Neutrophil (primary cell): Measurements from ENCODE around the gene MND1.
"Not testable (repeated sequence)": the region's sequence is repeated elsewhere in the genome, so short reads cannot be mapped to it uniquely, and the experiment has no call there.

Experiments
- H3K27ac ChIP-seq: fragments of 200-600 bp; sonication (generic); 2 replicates; pipeline ENCODE4 v1.5.1; 2016; ENCODE audit warnings: mild to moderate bottlenecking, moderate library complexity
- H3K27me3 ChIP-seq: fragments of 200-600 bp; sonication (generic); 2 replicates; pipeline ENCODE4 v1.6.0; 2016; ENCODE audit warnings: mild to moderate bottlenecking
- H3K36me3 ChIP-seq: fragments of 200-600 bp; sonication (generic); 2 replicates; pipeline ENCODE4 v1.5.1; 2017
- H3K4me1 ChIP-seq, 2 experiments: fragments of 200-600 bp in 1 of 2; sonication (generic) in 1 of 2; 1 replicate in 1 of 2; 2 replicates in 1 of 2; pipeline versions ENCODE4 v1.5.1 to v1.6.1; 2013 to 2016; ENCODE audit warnings: low read depth in 1 of 2, low read length in 1 of 2, mild to moderate bottlenecking in 1 of 2, moderate library complexity in 1 of 2; ENCODE audit not compliant: control insufficient read depth in 1 of 2, insufficient read depth in 1 of 2
- H3K4me3 ChIP-seq, 2 experiments: fragments of 200-600 bp in 1 of 2; sonication (generic) in 1 of 2; 1 replicate in 1 of 2; 2 replicates in 1 of 2; pipeline ENCODE4 v1.5.1; 2013 to 2016; ENCODE audit warnings: low read depth in 1 of 2, low read length in 1 of 2, mild to moderate bottlenecking in 1 of 2, moderate library complexity in 1 of 2
- H3K9me3 ChIP-seq: fragments of 200-600 bp; sonication (generic); 2 replicates; pipeline ENCODE4 v1.5.1; 2016
- CTCF ChIP-seq: fragments of 200-600 bp; sonication (generic); IDR thresholded peaks from 2 replicates; pipeline ENCODE4 v1.5.1; 2016; ENCODE audit warnings: antibody characterized with exemption

Gene MND1

DNA sequence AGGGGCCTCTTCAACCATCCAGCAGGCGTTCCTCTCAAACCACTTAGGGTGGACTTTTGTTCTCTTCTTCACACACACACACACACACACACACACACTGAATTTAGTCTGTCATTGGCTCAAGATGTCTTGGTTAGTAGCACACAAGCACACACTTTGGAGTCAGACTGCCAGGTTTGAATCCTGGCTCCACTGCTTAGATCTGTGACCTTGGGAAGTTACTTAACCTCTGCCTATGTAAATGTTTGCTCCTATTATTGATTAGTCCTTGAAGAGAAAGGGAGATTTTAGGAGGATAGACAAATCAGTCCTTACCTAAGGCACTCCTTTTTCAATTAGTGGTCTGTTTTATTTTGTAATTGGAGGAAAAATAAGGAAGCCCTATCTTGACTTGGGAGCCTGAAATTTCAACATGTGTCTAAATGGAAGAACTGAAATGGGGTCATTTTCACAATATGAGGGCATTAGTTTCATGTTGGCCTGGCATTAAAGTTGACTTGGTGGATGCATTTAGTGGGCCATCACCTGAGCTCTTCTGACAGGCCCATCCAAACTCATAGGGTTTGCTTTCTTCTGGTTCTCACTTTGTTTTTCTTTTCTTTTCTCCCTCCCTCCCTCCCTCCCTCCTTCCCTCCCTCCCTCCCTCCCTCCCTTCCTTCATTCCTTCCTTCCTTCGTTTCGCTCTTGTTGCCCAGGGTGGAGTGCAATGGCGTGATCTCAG is 108.3 kb downstream of the MND1 start:
- Histone ChIP-seq H3K4me3 (peak overlapping the region in 1 of 2 experiments; percentile 24), H3K36me3 (no peaks in the 10 kb centered on the region), H3K27ac (peak overlapping the region; percentile 84), H3K4me1 (peaks cover 67 to 71% of the 10 kb centered on the region in 2 experiments), H3K27me3 (no peaks in the 10 kb centered on the region), H3K9me3 (no peaks in the 10 kb centered on the region)
- TF ChIP-seq CTCF: no peak

GRCh38 chr4:153453402-153453801 is 108.9 kb downstream of the MND1 start:
- Histone ChIP-seq H3K4me1 (peaks cover 68 to 69% of the 10 kb centered on the region in 2 experiments), H3K9me3 (no peaks in the 10 kb centered on the region), H3K27ac (peak overlapping the region; percentile 84), H3K4me3 (peak overlapping the region; percentile 13 to 24), H3K36me3 (no peaks in the 10 kb centered on the region), H3K27me3 (no peaks in the 10 kb centered on the region)
- TF ChIP-seq CTCF: no peak

DNA sequence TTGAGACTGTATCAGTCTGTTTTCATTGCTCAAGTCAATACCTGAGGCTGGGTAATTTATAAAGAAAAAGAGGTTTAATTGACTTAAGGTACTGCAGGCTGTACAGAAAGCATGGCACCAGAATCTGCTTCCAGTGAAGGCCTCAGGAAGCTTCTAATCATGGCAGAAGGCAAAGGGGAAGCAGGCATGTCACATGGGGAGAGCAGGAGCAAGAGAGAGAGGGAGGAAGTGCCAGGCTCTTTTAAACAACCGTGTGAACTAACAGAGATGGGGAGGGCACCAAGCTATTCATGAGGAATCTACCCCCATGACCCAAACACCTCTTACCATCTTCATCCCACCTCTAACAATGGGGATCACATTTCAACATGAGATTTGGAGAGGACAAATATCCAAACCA is 114.5 kb downstream of the MND1 start:
- H3K27me3 ChIP-seq: no peaks in the 10 kb centered on the region
- TF ChIP-seq CTCF: no peak

GRCh38 chr4:153461549-153461948 is 117.1 kb downstream of the MND1 start:
- H3K36me3 ChIP-seq, H3K27ac ChIP-seq, H3K27me3 ChIP-seq, H3K9me3 ChIP-seq, H3K4me3 ChIP-seq: not testable (repeated sequence)
- H3K4me1 ChIP-seq: peaks cover 27 to 36% of the 10 kb centered on the region in 2 experiments

More for the DNA sequence above, 114.5 kb downstream of the MND1 start:
- no peaks in the 10 kb centered on the region for H3K36me3 ChIP-seq
- no peaks in the 10 kb centered on the region for H3K9me3 ChIP-seq
- H3K4me1 ChIP-seq: peaks cover 25 to 29% of the 10 kb centered on the region in 2 experiments
- H3K27ac ChIP-seq: peak overlapping the region; percentile 41
- no peak overlapping the region for H3K4me3 ChIP-seq

DNA sequence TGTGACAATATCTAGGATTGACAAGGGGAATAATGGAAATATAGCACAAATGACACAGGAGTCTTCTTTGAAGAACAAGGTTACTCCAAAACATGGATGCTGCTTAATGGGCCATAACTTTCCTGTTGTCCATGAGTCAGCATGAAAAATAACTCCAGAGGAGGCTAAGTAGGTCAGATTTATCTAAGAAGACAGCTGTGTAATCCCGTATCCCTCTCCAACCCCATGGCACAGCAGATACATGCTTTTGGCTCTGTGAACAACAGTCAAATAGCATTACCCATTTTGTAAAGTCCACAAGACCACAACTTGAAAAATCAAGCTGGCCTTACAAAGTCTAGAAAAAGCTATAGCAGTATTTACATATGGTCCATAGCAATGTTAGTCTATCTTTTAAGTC is 119.6 kb downstream of the MND1 start:
- TF ChIP-seq CTCF: no peak
- Histone ChIP-seq H3K27ac (no peak overlapping the region), H3K27me3 (no peaks in the 10 kb centered on the region), H3K4me1 (peaks cover 38% of the 10 kb centered on the region in 2 experiments), H3K4me3 (no peak overlapping the region), H3K9me3 (no peaks in the 10 kb centered on the region), H3K36me3 (no peaks in the 10 kb centered on the region)
